NB4 (cell line): ENCODE measurements around the gene MEGF9.

Experiments used
- DNase-seq: peaks from one replicate; pipeline ENCODE4 v3.0.0; 2010; ENCODE audit warnings: low read depth
- H3K4me3 ChIP-seq: one replicate; pipeline ENCODE4 v1.5.1; 2011; ENCODE audit warnings: mild to moderate bottlenecking, low read depth, low read length, moderate library complexity
- MYC ChIP-seq: IDR thresholded peaks from 2 replicates; pipeline ENCODE4 v1.6.1; 2011; ENCODE audit warnings: low read depth, low read length
- POLR2A ChIP-seq: IDR thresholded peaks from 2 replicates; pipeline ENCODE4 v1.6.1; 2011; ENCODE audit warnings: mild to moderate bottlenecking; ENCODE audit not compliant: insufficient read length; ENCODE audit errors: extremely low read depth
- TF ChIP-seq, protein P1 (sequence below): IDR thresholded peaks from one replicate; pipeline ENCODE4 v1.5.1; 2012; ENCODE audit warnings: low read depth, low read length
- TF ChIP-seq, protein P2 (sequence below): IDR thresholded peaks from 2 replicates; pipeline ENCODE4 v1.6.1; 2011; ENCODE audit warnings: low read depth, low read length

MEGF9 gene

GRCh38 chr9:120742951-120743416 lies 28.7 kb upstream of the MEGF9 start:
- no peak overlapping the region for H3K4me3 ChIP-seq
- TF ChIP-seq, protein P1, sequence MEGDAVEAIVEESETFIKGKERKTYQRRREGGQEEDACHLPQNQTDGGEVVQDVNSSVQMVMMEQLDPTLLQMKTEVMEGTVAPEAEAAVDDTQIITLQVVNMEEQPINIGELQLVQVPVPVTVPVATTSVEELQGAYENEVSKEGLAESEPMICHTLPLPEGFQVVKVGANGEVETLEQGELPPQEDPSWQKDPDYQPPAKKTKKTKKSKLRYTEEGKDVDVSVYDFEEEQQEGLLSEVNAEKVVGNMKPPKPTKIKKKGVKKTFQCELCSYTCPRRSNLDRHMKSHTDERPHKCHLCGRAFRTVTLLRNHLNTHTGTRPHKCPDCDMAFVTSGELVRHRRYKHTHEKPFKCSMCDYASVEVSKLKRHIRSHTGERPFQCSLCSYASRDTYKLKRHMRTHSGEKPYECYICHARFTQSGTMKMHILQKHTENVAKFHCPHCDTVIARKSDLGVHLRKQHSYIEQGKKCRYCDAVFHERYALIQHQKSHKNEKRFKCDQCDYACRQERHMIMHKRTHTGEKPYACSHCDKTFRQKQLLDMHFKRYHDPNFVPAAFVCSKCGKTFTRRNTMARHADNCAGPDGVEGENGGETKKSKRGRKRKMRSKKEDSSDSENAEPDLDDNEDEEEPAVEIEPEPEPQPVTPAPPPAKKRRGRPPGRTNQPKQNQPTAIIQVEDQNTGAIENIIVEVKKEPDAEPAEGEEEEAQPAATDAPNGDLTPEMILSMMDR = peak; percentile 69
- TF ChIP-seq POLR2A (no peak), MYC (peak; percentile 13; the same call in 1 of the 2 replicates)
- TF ChIP-seq, protein P2, sequence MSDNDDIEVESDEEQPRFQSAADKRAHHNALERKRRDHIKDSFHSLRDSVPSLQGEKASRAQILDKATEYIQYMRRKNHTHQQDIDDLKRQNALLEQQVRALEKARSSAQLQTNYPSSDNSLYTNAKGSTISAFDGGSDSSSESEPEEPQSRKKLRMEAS = no peak

DNA sequence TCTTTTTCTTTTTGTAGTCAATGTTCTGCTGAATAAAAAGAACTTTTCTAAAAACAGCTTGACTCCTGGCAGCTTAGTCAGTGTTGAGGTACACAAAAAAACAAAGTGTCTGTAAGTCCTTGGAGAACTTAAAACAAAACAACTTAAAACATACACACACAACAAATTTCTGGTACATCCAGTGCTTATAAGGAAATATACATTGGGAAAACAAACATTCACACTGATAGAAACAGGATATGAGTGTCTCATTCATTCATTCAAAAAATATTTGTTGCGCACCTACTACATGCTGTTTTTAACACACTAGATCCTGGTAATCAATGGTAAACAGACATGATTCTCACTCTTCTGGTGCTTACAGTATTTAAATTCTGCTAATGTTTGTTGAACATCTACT lies 27.4 kb upstream of the MEGF9 start:
- no peak overlapping the region for H3K4me3 ChIP-seq
- TF ChIP-seq POLR2A (no peak), MYC (no peak)
- TF ChIP-seq, protein P1 = no peak
- TF ChIP-seq, protein P2 = no peak
- DNase-seq = no peak

More at GRCh38 chr9:120742951-120743416, 28.7 kb upstream of the MEGF9 start:
- DNase-seq = peak; percentile 66

- no peak overlapping the region for H3K4me3 ChIP-seq
- TF ChIP-seq MYC = no peak
- TF ChIP-seq, protein P2 = no peak
- no peak for TF ChIP-seq POLR2A
- TF ChIP-seq, protein P1 = no peak
- DNase-seq = no peak
These were observed 26.9 kb upstream of the MEGF9 start for GRCh38 chr9:120741191-120741590.

- no peak overlapping the region for H3K4me3 ChIP-seq
- DNase-seq = no peak
- no peak for TF ChIP-seq MYC
These were observed 25.9 kb upstream of the MEGF9 start for GRCh38 chr9:120740132-120740531.

GRCh38 chr9:120737416-120738165 lies 23.3 kb upstream of the MEGF9 start:
- no peak overlapping the region for H3K4me3 ChIP-seq
- no peak for TF ChIP-seq MYC
- no peak for TF ChIP-seq POLR2A
- TF ChIP-seq, protein P2 = no peak
- TF ChIP-seq, protein P1 = no peak
- DNase-seq = peak; percentile 46

GRCh38 chr9:120736881-120737280 lies 22.6 kb upstream of the MEGF9 start:
- no peak for TF ChIP-seq MYC
- no peak for TF ChIP-seq POLR2A
- TF ChIP-seq, protein P1 = no peak
- TF ChIP-seq, protein P2 = no peak
- no peak overlapping the region for H3K4me3 ChIP-seq
- DNase-seq = peak; percentile 46
